HCT116 (cell line): ENCODE data around the gene PACRG. TPM values are rescaled to one million over a fixed set of nuclear protein-coding genes. Genes with fewer than 3 reads are reported as not detected.

Experiments used
- ATAC-seq: fragments of 200-7000 bp; cut with Tn5 transposase; 2 replicates; pipeline ENCODE4 v1.9.1; 2020; ENCODE audit warnings: mild to moderate bottlenecking, moderate library complexity
- BruUV-seq: library from RNA; stranded (reverse); fragments of 400-500 nt; replicated peaks from 2 replicates; lab custom pipeline; 2021; lab: Mats Ljungman, UMichigan
- CTCF ChIA-PET: fragments of 300-600 bp; sonication (Branson Sonifier 250); formaldehyde crosslinking; loops from one replicate; lab custom pipeline; 2021; ENCODE audit warnings: antibody characterized with exemption; lab: Charles Lee
- POLR2A ChIA-PET: fragments of 300-600, 350-600 bp; sonication (Branson Sonifier 250); formaldehyde crosslinking; loops from one replicate; lab custom pipeline; 2021; ENCODE audit warnings: antibody characterized with exemption; lab: Charles Lee
- RAD21 ChIA-PET, 2 experiments: fragments of 300-600 bp; sonication (Branson Sonifier 250); formaldehyde crosslinking; loops; one replicate each; lab custom pipeline; 2023; ENCODE audit warnings: low total read pairs in 2 of 2; ENCODE audit not compliant: uncharacterized antibody in 2 of 2, unreplicated experiment in 2 of 2, low non-redundant PET in 1 of 2; lab: Charles Lee
- DNase-seq: peaks from one replicate; pipeline ENCODE4 v3.0.0-alpha.2; 2010; ENCODE audit warnings: low read depth, low spot score
- H2AFZ ChIP-seq: fragments of 200-600 bp; shearing (Covaris generic), sonication (generic); 2 replicates; pipeline ENCODE4 v1.6.1; 2017; ENCODE audit warnings: low read depth, mixed run types, mixed read lengths, antibody characterized with exemption, low read length; ENCODE audit not compliant: poor library complexity, severe bottlenecking
- H3K27ac ChIP-seq: 2 replicates; pipeline ENCODE4 v1.5.1; 2012; ENCODE audit warnings: low read depth, low read length
- H3K27me3 ChIP-seq: fragments of 200-600 bp; sonication (generic); 2 replicates; pipeline ENCODE4 v1.6.1; 2016; ENCODE audit warnings: mixed run types, low read length, mixed read lengths; ENCODE audit not compliant: insufficient read depth
- H3K36me3 ChIP-seq, 2 experiments: fragments of 200-500 bp in 1 of 2; fragments of 200-600 bp in 1 of 2; sonication (Bioruptor generic) in 1 of 2; sonication (generic) in 1 of 2; 2 replicates each; pipeline versions ENCODE4 v1.5.1 to v1.6.1; 2014 to 2016; ENCODE audit warnings: low read length in 2 of 2, inconsistent platforms in 1 of 2, mixed read lengths in 1 of 2, mixed run types in 1 of 2; ENCODE audit not compliant: insufficient read depth in 2 of 2, control insufficient read depth in 1 of 2
- H3K4me1 ChIP-seq, 2 experiments: fragments of 200-600 bp in 1 of 2; sonication (generic) in 1 of 2; 2 replicates each; pipeline versions ENCODE4 v1.5.1 to v1.6.1; 2012 to 2017; ENCODE audit warnings: low read length in 2 of 2, inconsistent platforms in 1 of 2, mild to moderate bottlenecking in 1 of 2, mixed read lengths in 1 of 2, mixed run types in 1 of 2, moderate library complexity in 1 of 2; ENCODE audit not compliant: insufficient read depth in 2 of 2, control insufficient read depth in 1 of 2
- H3K4me2 ChIP-seq: fragments of 200-600 bp; sonication (generic); 2 replicates; pipeline ENCODE4 v1.6.1; 2017; ENCODE audit warnings: mixed run types, low read length, mixed read lengths
- H3K4me3 ChIP-seq, 2 experiments: fragments of 200-600 bp in 1 of 2; sonication (generic) in 1 of 2; replicated peaks in 1 of 2; 2 replicates each; pipeline ENCODE4 v1.5.1; 2011 to 2016; ENCODE audit warnings: low read length in 2 of 2, control low read depth in 1 of 2, low read depth in 1 of 2, mild to moderate bottlenecking in 1 of 2, mixed read lengths in 1 of 2, mixed run types in 1 of 2
- H3K79me2 ChIP-seq: fragments of 200-600 bp; sonication (generic); 2 replicates; pipeline ENCODE4 v1.6.1; 2017; ENCODE audit warnings: mild to moderate bottlenecking, mixed run types, low read length, moderate library complexity, mixed read lengths; ENCODE audit not compliant: insufficient read depth
- H3K9ac ChIP-seq: fragments of 200-600 bp; sonication (generic); 2 replicates; pipeline ENCODE4 v1.6.1; 2016; ENCODE audit warnings: low read length, mixed read lengths
- H3K9me2 ChIP-seq: fragments of 200-600 bp; sonication (generic), shearing (Covaris generic); 2 replicates; pipeline ENCODE4 v1.6.1; 2017; ENCODE audit warnings: mixed run types, mild to moderate bottlenecking, moderate library complexity; ENCODE audit not compliant: insufficient read depth
- H3K9me3 ChIP-seq, 2 experiments: fragments of 200-500 bp in 1 of 2; fragments of 200-600 bp in 1 of 2; sonication (Bioruptor generic) in 1 of 2; sonication (generic) in 1 of 2; 2 replicates each; pipeline ENCODE4 v1.6.1; 2014 to 2017; ENCODE audit warnings: low read length in 2 of 2, mixed read lengths in 2 of 2, inconsistent platforms in 1 of 2, low read depth in 1 of 2, mild to moderate bottlenecking in 1 of 2, mixed run types in 1 of 2, moderate library complexity in 1 of 2; ENCODE audit not compliant: control insufficient read depth in 1 of 2, insufficient read depth in 1 of 2
- H4K20me1 ChIP-seq: fragments of 200-600 bp; sonication (generic), shearing (Covaris generic); 2 replicates; pipeline ENCODE4 v1.6.1; 2017; ENCODE audit warnings: mixed run types, mild to moderate bottlenecking, moderate library complexity; ENCODE audit not compliant: insufficient read depth
- ATF3 ChIP-seq: IDR thresholded peaks from 2 replicates; pipeline ENCODE4 v1.6.1; 2012
- CBX3 ChIP-seq: IDR thresholded peaks from 2 replicates; pipeline ENCODE4 v1.6.1; 2012; ENCODE audit warnings: low read depth
- CEBPB ChIP-seq: IDR thresholded peaks from 2 replicates; pipeline ENCODE4 v1.6.1; 2012; ENCODE audit warnings: low read depth
- CTCF ChIP-seq, 3 experiments: fragments of 200-600 bp in 1 of 3; sonication (generic) in 1 of 3; IDR thresholded peaks in 2 of 3; conservative IDR thresholded peaks in 1 of 3; 2 replicates each; pipeline ENCODE4 v1.5.1; 2012 to 2017; ENCODE audit warnings: low read depth in 2 of 3, low read length in 2 of 3, antibody characterized with exemption in 1 of 3, borderline replicate concordance in 1 of 3, control low read depth in 1 of 3, mild to moderate bottlenecking in 1 of 3, mixed read lengths in 1 of 3, mixed run types in 1 of 3, moderate library complexity in 1 of 3; ENCODE audit not compliant: insufficient read depth in 1 of 3
- EGR1 ChIP-seq: IDR thresholded peaks from 2 replicates; pipeline ENCODE4 v1.6.1; 2012; ENCODE audit warnings: low read depth
- FOSL1 ChIP-seq: IDR thresholded peaks from 2 replicates; pipeline ENCODE4 v1.6.1; 2012; ENCODE audit warnings: low read depth
- POLR2A ChIP-seq: IDR thresholded peaks from 2 replicates; pipeline ENCODE4 v1.7.0; 2011; ENCODE audit warnings: borderline replicate concordance; ENCODE audit not compliant: insufficient read depth, insufficient read length; ENCODE audit errors: extremely low read depth
- SP1 ChIP-seq: IDR thresholded peaks from 2 replicates; pipeline ENCODE4 v1.6.1; 2012; ENCODE audit warnings: low read depth
- TCF7L2 ChIP-seq: IDR thresholded peaks from 2 replicates; pipeline ENCODE4 v1.7.0; 2011; ENCODE audit warnings: borderline replicate concordance, inconsistent platforms; ENCODE audit not compliant: insufficient read depth, insufficient read length; ENCODE audit errors: extremely low read depth
- YY1 ChIP-seq: IDR thresholded peaks from 2 replicates; pipeline ENCODE4 v1.6.1; 2011; ENCODE audit warnings: low read length, low read depth, moderate library complexity, mild to moderate bottlenecking; ENCODE audit not compliant: insufficient replicate concordance; ENCODE audit errors: extremely low read depth
- ZFX ChIP-seq: fragments of 450-650 bp; IDR thresholded peaks from 2 replicates; pipeline ENCODE4 v1.6.1; 2017
- ZNF274 ChIP-seq: fragments of 200-500 bp; sonication (Bioruptor generic); IDR thresholded peaks from 2 replicates; pipeline ENCODE4 v1.6.1; 2014; ENCODE audit warnings: mild to moderate bottlenecking, low read depth, low read length, inconsistent platforms
- intact Hi-C: fragments of 100-400 bp; cut with micrococcal nuclease; formaldehyde crosslinking; loops from 2 replicates; pipeline ENCODE4 v1.10.0; 2022
- total RNA-seq: library from RNA; stranded (reverse); gene quantifications from one replicate; pipeline ENCODE4 v1.2.1, GENCODE V29; 2021; ENCODE audit not compliant: unreplicated experiment

The PACRG gene
- total RNA-seq, 1 experiment from 2014 or later, result 0.71 TPM

GRCh38 chr6:163354761-163355425 lies 627.1 kb downstream of the PACRG start:
- peaks cover 0 to 4% of the 10 kb centered on the region in 2 experiments; a peak in 2 of 4 replicates for H3K9me3 ChIP-seq
- H3K4me3 ChIP-seq, result no peak overlapping the region
- no peak overlapping the region for H2AFZ ChIP-seq
- TF ChIP-seq FOSL1 (no peak), ATF3 (no peak), POLR2A (no peak), CBX3 (no peak), ZFX (no peak), EGR1 (no peak), CEBPB (no peak), TCF7L2 (no peak), CTCF (IDR thresholded peaks at IDR 0.05 in 2 of 3, conservative IDR thresholded peaks at IDR 0.05 in 1 of 3; ENCODE audit: borderline replicate concordance in 1 of 3, insufficient read depth in 1 of 3, low read depth in 2 of 3, low read length in 2 of 3) (no peak), YY1 (no peak), SP1 (no peak), ZNF274 (no peak)
- ATAC-seq (no peak), DNase-seq (no peak)
- ChIA-PET RAD21 (no interaction called here), POLR2A (no interaction called here), CTCF (no interaction called here)
- H3K36me3 ChIP-seq, result no peaks in the 10 kb centered on the region
- H3K9me2 ChIP-seq, result no peaks in the 10 kb centered on the region
- H3K27me3 ChIP-seq, result no peaks in the 10 kb centered on the region
- no TSS peak for BruUV-seq
- intact Hi-C loops, result no loop called here
- H3K4me2 ChIP-seq, result no peak overlapping the region
- no peaks in the 10 kb centered on the region for H3K79me2 ChIP-seq
- peaks cover 0 to 13% of the 10 kb centered on the region in 2 experiments; a peak in 2 of 4 replicates for H3K4me1 ChIP-seq
- no peak overlapping the region for H3K27ac ChIP-seq
- H4K20me1 ChIP-seq, result no peaks in the 10 kb centered on the region
- no peak overlapping the region for H3K9ac ChIP-seq
